Heart right ventricle (tissue), 16 donors: ENCODE data around the gene PELI2. TPM values are rescaled to one million over a fixed set of nuclear protein-coding genes. Genes with fewer than 3 reads are reported as not detected.
A peak's percentile ranks its signal among the peaks of the same experiment; 100 is the strongest.

Source experiments
- ATAC-seq, 8 donors: fragments of 200-7000 bp; cut with Tn5 transposase; one replicate each; pipeline ENCODE4 v1.9.1; 2020; ENCODE audit warnings: mild to moderate bottlenecking in 8 of 8, moderate library complexity in 8 of 8, moderate number of reproducible peaks in 1 of 8
- DNase-seq, 2 donors: peaks; one replicate each; pipeline ENCODE4 v3.0.0-alpha.2; 2020
- H3K27ac ChIP-seq, 10 donors: fragments of 200-600 bp; sonication (generic) in 2 of 10; one replicate each; pipeline versions ENCODE4 v1.5.0 to v1.8.0; 2020 to 2022; ENCODE audit warnings: mild to moderate bottlenecking in 3 of 10
- H3K27me3 ChIP-seq, 7 donors: fragments of 200-600 bp; one replicate each; pipeline ENCODE4 v1.8.0; 2021 to 2022; ENCODE audit warnings: mild to moderate bottlenecking in 2 of 7
- H3K36me3 ChIP-seq, 9 donors: fragments of 200-600 bp; sonication (generic) in 1 of 9; one replicate each; pipeline versions ENCODE4 v1.5.0 to v1.8.0; 2020 to 2022; ENCODE audit warnings: mild to moderate bottlenecking in 2 of 9
- H3K4me1 ChIP-seq, 9 donors: fragments of 200-600 bp; sonication (generic) in 1 of 9; one replicate each; pipeline versions ENCODE4 v1.5.0 to v1.8.0; 2020 to 2022; ENCODE audit warnings: mild to moderate bottlenecking in 4 of 9
- H3K4me3 ChIP-seq, 10 donors: fragments of 200-600 bp; sonication (generic) in 2 of 10; one replicate each; pipeline versions ENCODE4 v1.5.0 to v1.8.0; 2020 to 2022; ENCODE audit warnings: mild to moderate bottlenecking in 7 of 10, moderate library complexity in 2 of 10
- H3K9me3 ChIP-seq, 11 donors: fragments of 200-600 bp in 10 of 11; sonication (generic) in 2 of 11; one replicate each; pipeline versions ENCODE4 v1.5.0 to v1.8.0; 2013 to 2022; ENCODE audit warnings: mild to moderate bottlenecking in 2 of 11, control low read depth in 1 of 11, moderate library complexity in 1 of 11
- CTCF ChIP-seq, 9 donors: fragments of 200-600 bp; sonication (generic) in 2 of 9; IDR thresholded peaks; one replicate each; pipeline versions ENCODE4 v1.5.0 to v1.8.0; 2021 to 2022; ENCODE audit warnings: antibody characterized with exemption in 9 of 9, mild to moderate bottlenecking in 5 of 9, moderate library complexity in 1 of 9
- WGBS, 2 donors: extraction: QIAGEN DNeasy Blood & Tissue Kit; methylation state at CpG; one replicate each; pipeline ENCODE4 v1.1.7; 2013; ENCODE audit warnings: inconsistent platforms in 1 of 2; 5-methylcytosine and 5-hydroxymethylcytosine counted together
- intact Hi-C, 10 donors: fragments of 100-400 bp; cut with DNase I; formaldehyde crosslinking; loops; one replicate each; pipeline versions ENCODE4 v1.11.1 to v1.14.2; 2022
- polyA plus RNA-seq, 2 donors: library from polyadenylated mRNA; stranded (reverse); fragments of 200-250 nt; gene quantifications; one replicate each; pipeline ENCODE4 v1.2.3, GENCODE V29; 2013
- total RNA-seq, 10 donors: library from RNA; stranded (reverse); fragmentation: NEBNext Ultra II Directional in 3 of 10; extraction: Animal tissue kit (Norgen Biotek cat#: 25700) in 3 of 10; gene quantifications; one replicate each; pipeline versions ENCODE4 v1.2.1 to v1.2.4, GENCODE V29; 2021 to 2023
- donor health status: Arrhythmogenic right ventricular cardiomyopathy.
- donor health status: ischemic (EF 13 %, LVEDD 7.1; RV severe dilation, severe dysfunction).
- donor health status: healthy with polysubstance abuse.
- donor health status: DM: no; HTN: yes; CAD: no.
- donor health status: DM: no; HTN: no; CAD: no.
- donor health status: ischemic (EF 25% LVEDD 6.9; RV normal size, moderate dysfunction).
- donor health status: ischemic (EF 25% LVEDD 5.7; RV mildly dilated, moderate dysfunction).
- donor health status: healthy.
- donor health status: DM: yes; HTN: yes; CAD: no.
- donor health status: Ischemic cardiomyopathy.
- donor health status: ischemic (EF 35%, LVEDD 5.7; RV mildly dilated, moderate dysfunction).
- donor health status: nonischemic (EF 11% LVEDD 7.7; RV severe dilation, severe dysfunction).
- donor health status: DM: yes; HTN: yes; CAD: no.
- donor health status: PGD.
- donor health status: ischemic (EF 29% LVEDD 5.4; RV normal size, mild dysfunction).
- donor health status: nonischemic (EF 23%, LVEDD 6.1; RV moderate dilation, normal function).

The PELI2 gene
- total and polyA plus RNA-seq, 12 donors = 0.87 to 4.9 (median 2.0) TPM

- WGBS, 2 donors = 71 to 90% methylated on average over 1 of the region's 1 CpG
- DNase-seq (no peak), ATAC-seq (no peak)
- TF ChIP-seq CTCF (IDR thresholded peaks at IDR 0.05) = no peak
- H3K4me1 ChIP-seq = peaks cover 4 to 44% (median 22%) of the 10 kb centered on the region in 9 donors
- no peak overlapping the region for H3K4me3 ChIP-seq
- H3K27me3 ChIP-seq = no peaks in the 10 kb centered on the region
- no peaks in the 10 kb centered on the region for H3K36me3 ChIP-seq
- no peaks in the 10 kb centered on the region for H3K9me3 ChIP-seq
- no peak overlapping the region for H3K27ac ChIP-seq
- intact Hi-C loops = loop anchor here in 2 of 10 donors (10.0 kb wide), 2 partner anchors 69 to 211 kb away; no protein-coding TSS in a partner anchor
Observed at GRCh38 chr14:56213306-56213705, 95.1 kb downstream of the PELI2 start.

DNA sequence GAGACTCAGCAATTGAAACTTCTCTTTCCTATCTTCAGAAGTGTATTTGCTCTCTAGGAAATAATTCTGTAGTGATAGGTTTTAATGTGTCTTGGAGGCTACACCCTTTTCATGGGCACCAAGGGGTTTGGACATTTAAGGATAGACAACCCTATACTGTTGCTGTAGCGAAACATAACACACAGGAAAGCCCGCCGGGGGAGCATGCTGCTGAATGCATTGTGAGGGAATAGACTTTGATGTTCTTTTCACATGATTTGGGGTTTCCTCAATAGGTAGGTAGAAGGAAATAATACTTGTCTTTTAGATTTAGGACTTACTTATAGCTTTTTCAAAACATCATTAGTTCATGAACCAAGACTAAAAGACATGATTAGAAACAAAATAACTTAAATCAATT, 97.0 kb downstream of the PELI2 start:
- WGBS, 2 donors = 82 to 90% methylated on average over 3 of the region's 3 CpGs
- Histone ChIP-seq H3K27me3 (no peaks in the 10 kb centered on the region), H3K36me3 (no peaks in the 10 kb centered on the region), H3K9me3 (no peaks in the 10 kb centered on the region), H3K4me1 (peaks cover 4 to 61% (median 36%) of the 10 kb centered on the region in 9 donors), H3K4me3 (no peak overlapping the region), H3K27ac (no peak overlapping the region)
- TF ChIP-seq CTCF (IDR thresholded peaks at IDR 0.05) = no peak
- DNase-seq = no peak
- no peak for ATAC-seq
- intact Hi-C loops = loop anchor here in 2 of 10 donors (10.0 kb wide), 2 partner anchors 70 to 210 kb away; no protein-coding TSS in a partner anchor

DNA sequence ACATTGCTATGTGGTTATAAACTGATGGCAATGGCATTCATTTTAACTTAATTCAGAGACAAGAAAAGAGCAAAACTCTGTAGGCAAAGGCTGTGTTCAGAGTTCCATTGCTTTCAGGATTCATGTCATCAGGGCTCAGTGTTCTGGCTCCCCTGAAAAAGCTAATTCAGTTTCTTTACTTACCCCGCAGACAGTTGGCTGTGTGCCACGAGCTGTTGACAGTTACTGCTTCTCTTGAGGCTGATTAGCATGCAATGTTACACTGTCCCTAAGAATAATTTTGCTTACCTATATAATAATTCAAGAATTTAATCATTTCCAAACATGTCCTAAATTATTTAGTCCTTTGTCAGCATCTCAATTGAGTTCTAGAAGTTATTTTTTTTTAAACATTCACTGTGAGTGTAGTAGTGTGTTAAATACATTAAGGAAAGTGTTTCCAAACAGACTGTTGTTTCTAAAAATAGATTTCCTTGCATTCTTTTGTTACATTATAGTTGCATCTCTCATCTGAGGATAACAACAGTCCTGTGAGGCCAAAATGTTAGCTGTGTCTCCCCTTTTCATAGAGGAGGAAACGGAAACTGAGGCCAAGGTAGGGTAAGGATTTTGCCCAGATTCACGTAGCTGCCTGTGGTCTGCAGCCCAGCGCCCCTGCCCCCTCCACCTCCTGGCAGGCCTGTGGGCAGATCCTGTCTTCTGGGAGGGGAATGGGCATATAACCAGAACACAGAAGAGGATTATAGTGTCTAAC, 98.6 kb downstream of the PELI2 start:
- no peaks in the 10 kb centered on the region for H3K36me3 ChIP-seq
- DNase-seq (peak; percentile 60 to 62), ATAC-seq (peak in 4 of 8 donors; percentile 20 to 63 (median 35))
- TF ChIP-seq CTCF (IDR thresholded peaks at IDR 0.05) = no peak
- intact Hi-C loops = loop anchor here in 2 of 10 donors (10.0 kb wide), 2 partner anchors 72 to 208 kb away; no protein-coding TSS in a partner anchor
- H3K27ac ChIP-seq = peak overlapping the region in 2 of 10 donors; percentile 11 to 16
- H3K4me1 ChIP-seq = peaks cover 11 to 69% (median 52%) of the 10 kb centered on the region in 9 donors
- H3K9me3 ChIP-seq = no peaks in the 10 kb centered on the region
- 26 to 46% methylated on average over 5 of the region's 5 CpGs for WGBS, 2 donors
- H3K4me3 ChIP-seq = no peak overlapping the region
- H3K27me3 ChIP-seq = no peaks in the 10 kb centered on the region

GRCh38 chr14:56217380-56218045, 99.3 kb downstream of the PELI2 start:
- intact Hi-C loops = loop anchor here in 2 of 10 donors (10.0 kb wide), 2 partner anchors 73 to 207 kb away; no protein-coding TSS in a partner anchor
- Histone ChIP-seq H3K4me1 (peaks cover 11 to 74% (median 59%) of the 10 kb centered on the region in 9 donors), H3K9me3 (no peaks in the 10 kb centered on the region), H3K27me3 (no peaks in the 10 kb centered on the region), H3K36me3 (no peaks in the 10 kb centered on the region), H3K4me3 (no peak overlapping the region), H3K27ac (peak overlapping the region in 2 of 10 donors; percentile 11 to 16)
- no peak for DNase-seq
- TF ChIP-seq CTCF (IDR thresholded peaks at IDR 0.05) = no peak
- 53 to 64% methylated on average over 7 of the region's 7 CpGs for WGBS, 2 donors
- no peak for ATAC-seq
